ENCODE measurements around the gene FBXO31. TPM values are rescaled to one million over a fixed set of nuclear protein-coding genes. Genes with fewer than 3 reads are reported as not detected.

Gene FBXO31
- total and polyA plus RNA-seq, 2 of the 8 experiments (the other 6 are each of a cell fraction or from before 2014, with no cell fraction given): 8.3 to 21.6 TPM

DNA sequence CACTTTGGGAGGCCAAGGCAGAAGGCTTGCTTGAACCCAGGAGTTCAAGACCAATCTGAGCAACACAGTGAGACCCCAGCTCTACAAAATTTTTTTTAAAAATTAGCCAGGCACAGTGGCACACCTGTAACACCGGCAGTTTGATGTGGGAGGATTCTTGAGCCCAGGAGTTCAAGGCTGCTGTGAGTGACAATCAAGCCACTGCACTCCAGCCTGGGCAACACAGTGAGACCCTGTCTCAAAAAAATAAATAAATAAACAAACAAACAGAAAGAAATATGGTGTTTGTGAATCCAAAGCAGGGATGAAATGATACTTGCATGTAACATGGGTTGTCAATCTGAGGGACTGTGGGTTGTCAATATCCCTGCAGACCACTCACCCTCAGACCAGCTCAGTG lies 16.6 kb downstream of the FBXO31 start:
- Histone ChIP-seq H3K9me3 (ENCODE audit: insufficient read depth in 2 of 2, low read depth in 1 of 2, low read length in 1 of 2) (no peaks in the 10 kb centered on the region), H3K23me2 (ENCODE audit: low read depth, low read length) (no peaks in the 10 kb centered on the region), H2BK15ac (ENCODE audit: low read length) (no peak overlapping the region), H3K79me1 (ENCODE audit: low read depth, low read length) (peaks cover 9% of the 10 kb centered on the region), H2AFZ (ENCODE audit: low read length) (no peak overlapping the region), H3K4ac (replicated peaks; ENCODE audit: insufficient read length, low read depth, low read length) (no peak overlapping the region), H3K4me3 (ENCODE audit: extremely low read depth in 1 of 4, insufficient read depth in 2 of 4, low read depth in 3 of 4, low read length in 4 of 4) (no peak overlapping the region), H3K4me1 (replicated peaks in 1 of 4; ENCODE audit: control insufficient read depth in 3 of 4, insufficient read depth in 4 of 4, low read length in 3 of 4) (peaks cover 0 to 12% (median 0%) of the 10 kb centered on the region in 4 experiments; a peak in 3 of 7 replicates), H4K5ac (ENCODE audit: insufficient read length, low read depth, low read length) (no peak overlapping the region), H2BK120ac (replicated peaks; ENCODE audit: low read depth, low read length) (no peak overlapping the region), H4K8ac (ENCODE audit: extremely low read depth, insufficient read depth, low read length) (no peak overlapping the region), H3K27ac (ENCODE audit: low read depth, low read length) (no peak overlapping the region), H3K56ac (replicated peaks; ENCODE audit: insufficient read length, low read depth, low read length) (no peak overlapping the region), H2BK5ac (ENCODE audit: low read depth, low read length) (no peak overlapping the region), H2BK20ac (ENCODE audit: low read length) (no peak overlapping the region), H3K23ac (ENCODE audit: insufficient read length) (no peak overlapping the region), H3K79me2 (ENCODE audit: control insufficient read depth in 1 of 2, insufficient read depth in 2 of 2, low read length in 2 of 2) (peaks cover 0 to 28% of the 10 kb centered on the region in 2 experiments; a peak in 1 of 4 replicates), H3K18ac (ENCODE audit: extremely low read depth, low read length) (no peak overlapping the region), H4K91ac (replicated peaks; ENCODE audit: insufficient read length, low read length) (no peak overlapping the region), H3K9ac (replicated peaks in 1 of 4; ENCODE audit: extremely low read depth in 1 of 4, low read depth in 3 of 4, low read length in 3 of 4) (no peak overlapping the region), H3K36me3 (ENCODE audit: control insufficient read depth in 2 of 4, insufficient read depth in 4 of 4, low read length in 3 of 4) (peaks cover 0 to 2% (median 0%) of the 10 kb centered on the region in 4 experiments; a peak in 1 of 8 replicates), H3K27me3 (replicated peaks in 1 of 4; ENCODE audit: control insufficient read depth in 3 of 4, extremely low read depth in 1 of 4, insufficient read depth in 3 of 4, low read length in 3 of 4) (no peaks in the 10 kb centered on the region), H3K4me2 (ENCODE audit: insufficient read depth in 1 of 2, low read depth in 2 of 2, low read length in 2 of 2) (no peak overlapping the region), H2BK12ac (ENCODE audit: low read depth, low read length) (no peak overlapping the region), H3K14ac (ENCODE audit: insufficient read length) (no peak overlapping the region), H4K20me1 (replicated peaks in 1 of 2; ENCODE audit: control insufficient read depth in 1 of 2, insufficient read depth in 2 of 2, low read length in 2 of 2) (peaks cover 4 to 17% of the 10 kb centered on the region in 2 experiments), H2AK5ac (ENCODE audit: low read depth, low read length) (no peak overlapping the region)
- CTCF ChIA-PET (ENCODE audit: partially characterized antibody): interaction anchor here (1.0 to 1.5 kb wide), 2 partner anchors 19 to 27 kb away, joined by 3 read pairs; no protein-coding TSS in a partner anchor
- 92% methylated on average over 1 of the region's 1 CpG; no CpG with 5 or more reads in 1 of the 2 experiments for WGBS, 2 experiments (ENCODE audit: extremely low coverage in 1 of 2, insufficient coverage in 1 of 2, insufficient read length in 1 of 2, insufficient replicate concordance in 2 of 2, low coverage in 1 of 2, low lambda C conversion rate in 2 of 2, missing lambda C conversion rate in 1 of 2)
- POLR2A ChIA-PET (ENCODE audit: partially characterized antibody): no interaction called here
- FAIRE-seq (no peak), DNase-seq (ENCODE audit: low read depth in 1 of 2, low spot score in 2 of 2) (no peak)
- TF ChIP-seq TCF12 (IDR thresholded peaks at IDR 0.05; ENCODE audit: low read depth, low read length) (no peak), SIRT6 (IDR thresholded peaks at IDR 0.05; ENCODE audit: low read length) (no peak), POLR2AphosphoS5 (IDR thresholded peaks at IDR 0.05; ENCODE audit: low read depth, low read length) (no peak), SP2 (IDR thresholded peaks at IDR 0.05; ENCODE audit: low read length) (no peak), EZH2 (IDR thresholded peaks at IDR 0.05; ENCODE audit: low read depth, low read length, severe bottlenecking) (no peak), EP300 (IDR thresholded peaks at IDR 0.05; ENCODE audit: borderline replicate concordance in 1 of 2, low read depth in 2 of 2, low read length in 2 of 2) (no peak)
- TF ChIP-seq, protein P1, sequence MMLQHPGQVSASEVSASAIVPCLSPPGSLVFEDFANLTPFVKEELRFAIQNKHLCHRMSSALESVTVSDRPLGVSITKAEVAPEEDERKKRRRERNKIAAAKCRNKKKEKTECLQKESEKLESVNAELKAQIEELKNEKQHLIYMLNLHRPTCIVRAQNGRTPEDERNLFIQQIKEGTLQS (IDR thresholded peaks at IDR 0.05; ENCODE audit: insufficient read depth, low read depth, low read length): no peak

All from H1 (cell line).